CD4-positive, alpha-beta T cell treated with Interleukin-12 subunit alpha and Interleukin-12 subunit beta, for 1 hour (primary cell): ENCODE data around the gene SMIM28.

Source experiments
- DNase-seq: peaks from one replicate; pipeline ENCODE4 v3.0.0-alpha.2; 2020

SMIM28 gene

DNA sequence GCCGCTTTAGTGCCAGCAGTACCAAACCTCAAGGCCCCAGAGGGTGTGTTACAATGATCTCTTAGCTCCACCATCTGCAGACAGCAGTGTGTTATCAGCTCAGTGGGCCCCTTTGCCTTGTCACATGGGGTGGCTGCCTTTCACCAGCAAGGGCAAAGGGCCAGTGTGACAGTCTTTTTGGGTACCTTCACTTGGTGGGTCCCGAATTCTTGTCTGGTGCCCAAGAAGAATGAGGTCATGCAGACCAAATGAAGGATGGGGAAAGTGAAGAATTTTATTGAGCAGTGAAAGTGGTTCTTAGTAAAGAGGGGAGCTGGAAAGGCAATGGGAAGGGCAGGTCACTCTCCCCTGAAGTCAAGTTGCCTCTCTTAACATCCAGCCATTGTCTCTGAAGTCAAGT is 2.9 kb upstream of the SMIM28 start:
- DNase-seq: no peak

DNA sequence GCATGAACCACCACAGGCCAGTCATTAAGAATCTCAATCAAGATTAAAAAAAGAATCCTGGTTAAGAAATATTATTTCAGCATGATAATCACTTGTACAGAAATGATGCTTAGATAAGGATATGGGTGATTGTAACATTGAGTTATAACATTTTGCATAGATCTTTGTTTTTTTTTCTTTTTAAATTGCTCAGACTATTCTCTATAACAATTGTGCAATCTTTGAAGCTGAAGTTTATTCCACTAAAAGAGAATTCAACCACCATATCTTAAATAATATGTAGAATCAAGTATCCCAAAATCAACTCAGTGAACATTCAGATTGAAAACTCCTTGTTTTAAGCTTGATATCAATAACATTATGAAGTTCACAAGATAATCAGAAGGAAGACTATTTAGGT is 663 bp upstream of the SMIM28 start:
- no peak for DNase-seq

DNA sequence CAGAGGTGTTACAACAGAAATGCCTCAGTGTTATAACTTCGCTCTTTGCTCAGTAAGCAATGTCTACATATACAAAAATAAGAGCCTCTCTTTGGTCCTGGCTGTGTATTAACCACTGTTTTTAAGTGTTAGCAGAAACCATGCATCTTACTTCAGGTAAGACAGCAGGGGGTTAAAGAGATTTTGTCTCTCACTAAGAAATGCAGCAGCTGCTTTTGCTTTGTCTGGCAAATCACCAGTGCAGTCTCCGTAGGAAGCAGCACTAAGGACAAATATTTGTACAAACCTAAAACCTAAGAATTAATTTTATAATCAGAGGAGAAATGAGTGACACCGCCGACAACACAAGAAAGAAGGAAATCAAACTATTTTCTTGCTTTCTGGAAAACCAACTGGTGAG is 758 bp downstream of the SMIM28 start:
- no peak for DNase-seq

DNA sequence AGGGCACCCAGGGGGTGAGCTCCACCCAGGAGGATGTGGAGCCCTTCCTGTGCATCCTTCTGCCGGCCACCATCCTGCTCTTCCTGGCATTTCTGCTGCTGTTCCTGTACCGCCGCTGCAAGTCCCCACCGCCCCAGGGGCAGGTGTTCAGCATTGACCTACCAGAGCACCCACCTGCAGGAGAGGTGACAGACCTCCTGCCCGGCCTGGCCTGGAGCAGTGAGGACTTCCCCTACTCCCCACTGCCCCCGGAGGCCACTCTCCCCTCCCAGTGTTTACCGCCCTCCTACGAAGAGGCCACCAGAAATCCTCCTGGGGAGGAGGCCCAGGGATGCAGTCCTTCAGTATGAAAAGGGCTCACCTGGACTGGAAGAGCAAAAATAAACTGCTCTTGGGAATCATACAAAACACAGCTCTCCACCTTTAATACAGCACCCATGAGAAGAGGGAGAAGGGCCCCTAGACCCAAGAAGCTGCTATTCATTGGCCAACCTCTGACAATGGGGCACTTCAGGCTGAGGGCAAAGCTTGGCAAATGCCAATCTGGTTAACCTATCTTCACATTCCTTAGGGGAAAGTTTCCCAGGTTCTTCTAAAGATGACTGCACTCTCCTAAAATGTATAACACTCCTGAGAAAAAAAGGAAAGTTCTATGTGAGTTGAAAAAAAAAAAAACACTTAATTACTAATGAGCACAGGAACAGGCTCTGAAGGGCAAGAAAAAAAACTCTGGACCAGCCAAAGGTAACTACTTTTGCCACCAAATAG is 5.0 kb downstream of the SMIM28 start:
- no peak for DNase-seq

DNA sequence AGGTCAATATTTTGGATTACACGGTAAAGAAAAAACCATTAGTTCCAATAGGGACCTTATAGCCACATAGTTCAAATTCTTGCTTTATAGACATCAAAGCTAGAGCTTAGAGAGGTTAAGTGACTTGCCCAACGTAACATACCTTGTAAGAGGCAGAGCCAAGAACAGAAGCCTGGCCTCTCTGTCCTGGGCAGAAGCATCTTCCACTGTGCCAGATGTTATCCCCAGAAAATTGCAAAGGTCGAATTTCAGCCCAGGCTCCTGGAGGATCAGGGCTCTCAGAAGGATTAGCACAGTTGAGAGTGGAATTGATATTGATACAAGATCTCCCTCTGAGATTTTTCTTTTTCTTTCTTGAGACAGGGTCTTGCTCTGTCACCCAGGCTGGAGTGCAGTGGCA is 6.1 kb downstream of the SMIM28 start:
- DNase-seq: no peak

DNA sequence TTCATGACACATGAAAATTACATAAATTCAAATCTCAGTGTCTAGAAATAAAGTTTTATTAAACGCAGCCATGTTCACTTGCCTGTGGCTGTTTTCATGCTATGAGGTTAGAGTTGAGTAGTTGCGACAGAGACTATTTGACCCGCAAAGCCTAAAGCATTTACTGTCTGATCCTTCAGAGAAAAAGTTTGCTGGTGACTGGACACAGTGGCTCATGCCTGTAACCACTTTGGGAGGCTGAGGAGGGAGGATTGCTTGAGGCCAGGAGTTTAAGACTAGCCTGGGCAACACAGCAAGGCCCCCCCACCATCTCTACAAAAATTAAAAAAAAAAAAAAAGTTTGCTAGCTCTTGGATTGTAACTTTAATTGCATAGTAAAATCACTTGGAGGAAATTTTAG is 9.2 kb downstream of the SMIM28 start:
- no peak for DNase-seq

DNA sequence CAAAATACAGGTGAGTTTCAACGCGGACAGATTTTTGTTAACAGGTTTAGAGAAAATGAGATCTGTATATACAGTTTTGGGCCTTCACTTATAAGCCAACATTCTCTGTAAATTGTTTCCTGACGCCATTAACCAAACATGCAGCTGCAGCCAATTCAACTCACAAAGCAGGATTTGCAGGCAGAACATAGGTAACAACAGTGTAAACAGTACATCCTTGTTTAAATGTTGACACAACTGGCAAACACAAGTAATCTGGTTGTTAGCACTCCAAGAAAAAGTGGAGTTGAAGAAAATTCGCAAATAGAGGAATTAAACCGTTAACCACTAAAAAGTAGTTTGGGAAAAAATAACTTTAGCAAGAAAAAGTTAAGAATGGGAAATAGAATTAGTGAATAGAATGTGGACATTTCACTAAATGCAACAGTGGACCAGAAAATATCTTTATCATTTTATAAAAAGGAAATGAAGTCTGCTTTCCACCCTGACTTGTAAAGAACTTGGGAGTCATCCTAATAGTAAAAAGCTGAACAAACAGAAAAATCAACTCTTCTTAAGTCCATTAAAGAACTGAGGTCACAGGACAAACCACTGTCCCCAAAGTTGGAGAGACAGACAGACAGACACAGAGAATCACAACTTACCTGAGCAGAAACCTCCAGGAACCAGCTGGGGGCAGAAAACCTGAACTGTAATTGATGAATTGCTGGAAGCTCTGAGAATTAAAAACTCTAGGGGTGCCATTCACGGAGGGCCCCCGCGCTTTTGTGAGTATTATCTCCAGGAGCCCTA is 10.1 kb downstream of the SMIM28 start:
- no peak for DNase-seq

DNA sequence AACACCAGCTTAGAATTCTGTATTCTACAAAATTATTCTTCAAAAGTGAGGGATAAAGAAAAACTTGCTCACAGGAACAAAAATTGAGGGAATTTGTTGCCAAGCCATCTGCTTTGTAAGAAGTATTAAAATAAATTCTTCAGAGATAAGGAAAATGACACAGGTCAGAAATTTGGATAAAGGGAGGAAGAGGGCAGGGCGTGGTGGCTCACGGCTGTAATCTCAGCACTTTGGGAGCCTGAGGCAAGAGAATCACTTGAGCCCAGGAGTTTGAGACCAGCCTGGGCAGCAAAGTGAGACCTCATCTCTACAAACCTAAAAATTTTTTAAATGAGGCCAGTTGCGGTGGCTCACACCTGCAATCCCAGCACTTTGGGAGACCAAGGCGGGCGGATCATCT is 11.8 kb downstream of the SMIM28 start:
- DNase-seq: no peak

DNA sequence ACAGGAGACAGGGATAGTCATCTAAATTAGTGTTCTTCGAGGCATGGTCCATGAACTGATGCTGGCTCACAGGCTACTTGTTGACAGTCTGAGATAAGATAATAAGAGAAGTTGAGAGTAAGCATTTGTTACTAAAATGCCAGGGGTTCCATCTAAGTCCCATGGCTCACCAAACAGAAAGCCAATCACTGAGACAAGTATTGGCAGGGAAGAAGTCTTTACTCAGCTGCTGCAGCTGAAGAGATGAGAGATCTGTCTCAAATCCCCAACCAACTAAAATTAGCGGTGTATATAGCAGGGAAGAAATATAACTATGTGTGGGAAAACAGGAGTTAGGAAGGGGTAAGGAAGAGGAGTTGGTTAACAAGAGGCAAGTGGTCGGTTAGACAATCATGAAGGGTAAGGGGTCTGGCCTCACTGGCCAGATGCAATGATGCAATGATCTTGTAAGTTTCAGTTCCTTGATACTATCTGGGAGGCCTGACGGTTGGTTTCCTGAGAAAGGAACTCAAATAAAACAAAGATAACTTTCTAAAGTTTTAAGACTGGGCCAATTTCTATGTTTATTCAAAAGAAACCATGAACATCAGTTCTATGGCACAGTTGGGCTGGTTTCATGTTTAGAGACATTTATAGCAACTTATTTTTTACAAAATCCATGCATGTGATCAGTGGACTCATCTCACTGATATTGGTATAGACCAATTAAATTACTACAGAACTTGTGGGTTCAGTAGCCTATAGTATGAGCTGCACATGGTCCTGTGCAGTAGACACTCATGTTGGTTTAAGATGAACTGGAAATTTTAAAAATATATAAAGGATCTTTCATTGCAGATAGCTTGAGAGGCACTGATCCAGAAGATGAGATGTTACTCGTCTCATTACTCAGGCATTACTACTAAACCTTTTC is 16.4 kb downstream of the SMIM28 start:
- DNase-seq: no peak

DNA sequence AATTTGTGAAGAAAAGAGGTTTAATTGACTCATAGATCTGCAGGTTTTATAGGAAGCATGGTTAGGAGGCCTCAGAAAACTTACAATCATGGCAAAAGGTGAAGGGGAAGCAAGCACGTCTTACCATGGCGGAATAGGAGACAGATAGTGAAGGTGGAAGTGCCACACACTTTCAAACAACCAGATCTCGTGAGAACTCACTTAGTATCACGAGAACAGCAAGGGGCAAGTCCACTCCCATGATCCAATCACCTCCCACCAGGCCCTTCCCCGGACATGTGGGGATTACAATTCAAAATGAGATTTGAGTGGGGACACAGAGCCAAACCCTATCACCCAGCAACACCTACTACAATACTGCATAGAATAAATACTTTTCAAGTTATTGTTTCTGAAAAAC is 19.0 kb downstream of the SMIM28 start:
- no peak for DNase-seq

DNA sequence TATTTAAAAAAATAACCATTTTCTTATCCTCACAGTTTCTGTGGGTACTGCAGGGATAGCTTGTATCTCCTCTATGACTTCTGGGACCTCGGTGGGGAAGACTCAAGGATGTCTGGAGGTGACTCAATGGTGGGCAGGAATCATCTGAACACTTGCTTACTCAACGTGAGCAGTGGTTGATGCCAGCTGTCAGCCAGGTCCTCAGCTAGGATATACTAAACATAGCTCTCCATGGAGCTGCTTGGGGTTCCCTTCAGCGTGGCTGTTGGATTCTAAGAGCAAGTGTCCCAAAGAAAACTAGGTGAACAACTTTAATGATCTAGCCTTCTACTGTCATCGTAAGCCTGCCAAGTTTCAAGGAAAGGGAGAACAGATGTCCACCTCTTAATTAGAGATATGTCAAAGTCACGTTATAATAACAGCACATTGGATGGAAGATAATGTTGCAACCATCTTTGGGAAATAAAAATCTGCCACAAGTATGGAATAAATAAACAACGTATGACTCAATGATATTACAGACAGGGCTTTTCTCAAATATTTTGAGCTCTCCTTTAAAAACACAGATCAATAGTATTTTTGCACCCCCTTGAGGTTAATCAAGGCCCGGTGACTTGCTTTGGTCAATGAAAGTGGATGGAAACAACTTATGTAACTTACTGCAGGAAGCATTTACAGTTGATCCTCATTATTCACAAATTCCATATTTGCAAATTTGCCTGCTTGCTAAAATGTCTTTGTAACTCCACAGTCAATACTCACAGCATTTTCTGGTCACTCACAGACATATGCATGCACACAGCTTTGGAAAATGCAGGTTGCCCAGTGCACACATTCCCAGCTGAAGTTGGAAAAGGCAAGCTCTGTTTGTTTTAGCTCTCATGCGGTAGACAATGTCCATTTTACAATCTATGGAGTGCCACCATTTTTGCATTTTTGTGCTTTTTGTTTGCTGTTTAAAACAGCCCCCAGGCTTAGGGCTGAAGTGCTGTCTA is 19.7 kb downstream of the SMIM28 start:
- no peak for DNase-seq

DNA sequence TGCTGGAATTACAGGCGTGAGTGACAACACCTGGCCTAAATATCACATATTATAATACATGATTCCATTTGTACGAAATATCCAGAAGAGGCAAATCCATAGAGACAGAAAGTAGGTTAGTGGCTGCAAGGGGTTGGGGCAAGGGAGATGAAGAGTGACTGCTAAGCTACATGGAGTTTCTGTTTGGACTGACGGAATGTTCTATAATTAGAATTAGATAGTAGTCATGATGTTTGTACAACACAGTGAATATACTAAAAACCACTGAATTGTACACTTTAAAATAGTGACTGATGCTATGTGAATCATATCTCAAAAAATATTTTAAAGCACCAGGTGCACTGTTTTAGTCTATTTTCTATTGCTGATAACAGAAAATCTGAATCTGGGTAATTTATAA is 22.6 kb downstream of the SMIM28 start:
- no peak for DNase-seq

DNA sequence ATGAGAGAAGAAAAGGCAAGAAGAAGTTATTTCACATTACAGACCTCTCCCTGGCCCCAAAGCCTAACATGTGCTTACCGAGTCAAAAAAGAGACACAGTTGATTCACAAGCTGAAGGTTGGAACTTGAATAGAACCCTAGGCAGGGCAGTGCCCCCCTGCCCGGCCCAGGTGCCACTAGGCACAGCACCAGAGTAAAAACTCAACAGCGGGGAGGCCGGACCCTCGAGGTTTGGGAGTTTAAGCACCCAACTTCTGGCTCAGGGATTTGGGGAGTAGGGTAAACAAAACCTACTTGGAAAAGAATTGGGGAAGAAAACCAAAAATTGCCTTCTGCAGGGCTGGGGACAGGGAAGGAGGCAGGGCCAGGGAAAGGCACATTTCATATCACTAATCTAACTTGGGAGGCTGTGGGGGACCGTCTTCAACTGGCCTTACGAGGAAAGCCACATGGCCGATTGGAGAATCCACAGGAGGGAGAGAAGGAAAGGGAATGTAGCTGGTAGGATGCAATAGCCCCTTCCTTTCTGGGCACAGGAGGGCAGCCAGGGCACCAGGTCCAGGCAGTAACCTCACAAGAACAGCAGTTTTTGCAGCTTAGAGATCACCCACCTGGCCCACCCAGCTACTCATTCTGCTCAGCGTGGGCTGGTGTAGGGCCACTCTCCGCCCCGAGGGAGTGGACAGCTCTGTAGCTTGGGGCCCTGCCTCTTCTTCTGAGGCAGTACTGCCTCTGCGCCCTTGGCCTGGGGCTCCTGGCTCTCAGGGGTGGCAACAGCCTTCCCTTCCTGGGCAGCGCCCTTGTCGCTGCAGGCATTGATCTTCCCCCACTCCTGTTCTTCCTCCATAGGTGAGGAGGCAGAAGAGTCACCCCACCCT is 24.5 kb downstream of the SMIM28 start:
- no peak for DNase-seq

DNA sequence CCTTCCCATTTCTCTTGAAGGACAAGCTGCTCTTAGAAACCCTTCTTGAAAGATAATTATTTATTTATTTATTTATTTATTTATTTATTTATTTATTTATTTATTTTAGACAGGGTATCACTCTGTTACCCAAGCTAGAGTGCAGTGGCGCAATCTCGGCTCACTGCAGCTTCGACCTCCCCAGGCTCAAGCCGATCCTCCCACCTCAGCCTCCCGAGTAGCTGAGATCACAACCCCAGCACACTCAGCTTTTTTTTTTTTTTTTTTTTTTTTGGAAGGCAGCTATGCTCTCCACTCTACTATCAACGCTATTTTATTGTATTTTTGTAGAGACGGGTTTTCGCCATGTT is 25.1 kb downstream of the SMIM28 start:
- DNase-seq: no peak

DNA sequence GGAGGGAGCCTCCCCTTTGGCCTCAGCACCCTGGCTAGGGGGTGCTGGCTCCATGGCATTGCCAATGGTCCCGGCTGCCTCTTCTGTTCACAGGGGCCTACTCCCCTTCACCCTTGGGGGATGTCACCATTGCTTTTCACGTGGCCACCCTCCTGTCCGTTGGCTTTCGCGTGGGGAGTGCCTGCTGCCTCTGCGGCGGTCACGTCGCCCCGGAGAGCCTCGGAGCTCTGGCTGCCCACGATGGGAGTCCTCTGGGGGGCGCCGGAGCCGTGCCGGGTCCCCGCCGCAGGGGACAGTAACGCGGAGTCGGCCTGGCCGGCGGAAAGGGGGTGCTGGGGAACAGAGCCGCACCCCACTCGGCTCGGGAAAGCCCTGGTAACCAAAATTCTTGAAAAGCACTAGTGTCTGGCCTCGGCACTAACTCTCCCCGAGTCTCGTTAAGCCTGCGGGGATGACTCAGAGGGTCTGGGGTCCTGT is 25.7 kb downstream of the SMIM28 start:
- peak; percentile 34 for DNase-seq

DNA sequence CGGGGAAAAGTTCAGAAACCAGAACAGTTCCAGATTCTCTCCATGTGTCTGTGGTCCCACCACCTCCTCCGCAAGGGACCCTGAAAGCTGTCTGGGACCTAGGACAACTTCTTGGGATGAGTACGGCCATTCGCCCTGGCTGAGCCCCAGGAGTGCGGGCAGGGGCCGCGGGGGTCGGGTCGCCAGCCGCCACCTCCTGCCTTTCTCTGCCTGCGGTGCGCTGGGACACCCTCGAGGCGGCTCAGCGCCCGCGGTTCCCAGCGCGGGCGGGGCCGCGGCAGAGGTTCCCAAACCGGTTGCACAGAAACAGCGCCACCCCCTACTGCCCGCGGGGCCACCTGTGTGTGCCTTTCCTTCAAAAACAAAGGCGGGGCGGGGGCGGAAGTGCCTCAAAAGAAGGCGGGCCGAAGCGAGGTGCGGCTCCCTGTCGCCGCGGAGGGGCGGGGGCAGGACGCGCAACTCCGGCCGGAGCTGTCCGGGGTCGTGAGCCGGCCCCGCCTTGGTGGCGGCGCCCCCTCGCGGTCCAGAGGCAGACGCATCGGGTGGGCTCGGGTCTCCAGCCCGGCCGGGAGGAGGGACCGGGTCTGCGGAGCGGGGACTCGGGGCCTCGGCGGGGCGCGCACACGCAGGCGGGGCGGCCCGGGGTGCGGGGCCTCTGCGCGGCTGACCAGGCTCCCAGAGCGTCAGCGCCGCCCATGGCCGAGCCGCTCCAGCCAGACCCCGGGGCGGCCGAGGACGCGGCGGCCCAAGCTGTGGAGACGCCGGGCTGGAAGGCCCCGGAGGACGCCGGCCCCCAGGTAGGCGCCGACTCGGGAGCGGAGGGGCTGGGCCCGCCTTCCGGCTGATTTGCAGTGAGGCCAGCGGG is 26.3 kb downstream of the SMIM28 start, which contains the start of gene HEBP2:
Gene HEBP2 (plus strand): TSS at position 423 of the 865 bp plus-strand sequence. CDS start 273 bp downstream, at position 696.
- DNase-seq: peak; percentile 92

DNA sequence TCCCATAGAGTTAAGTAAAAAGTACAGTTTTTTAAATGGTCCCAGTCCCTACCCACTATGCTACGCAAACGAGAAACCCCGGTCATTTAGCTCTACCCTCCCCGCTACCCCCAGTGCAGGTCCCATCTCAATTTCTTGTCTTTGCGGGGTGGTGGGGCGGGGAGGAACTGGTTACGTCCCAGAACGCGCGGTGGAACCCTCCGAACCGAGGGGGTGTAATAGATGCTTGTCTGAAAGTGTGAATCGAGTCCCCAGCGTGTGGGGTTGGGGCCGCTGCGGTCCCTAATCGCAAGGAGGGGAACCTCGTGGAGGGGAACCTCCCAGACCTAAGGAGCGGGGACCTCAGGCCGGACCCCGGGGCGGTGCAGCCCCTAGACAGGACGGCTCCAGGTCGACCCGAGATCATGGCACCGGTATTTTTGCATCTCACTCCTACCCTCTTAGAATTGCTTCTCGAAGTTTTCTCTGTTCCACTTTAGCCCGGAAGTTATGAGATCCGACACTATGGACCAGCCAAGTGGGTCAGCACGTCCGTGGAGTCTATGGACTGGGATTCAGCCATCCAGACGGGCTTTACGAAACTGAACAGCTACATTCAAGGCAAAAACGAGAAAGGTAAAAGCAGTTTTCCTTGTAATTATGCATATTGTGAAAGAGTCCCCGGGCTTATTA is 27.1 kb downstream of the SMIM28 start:
- DNase-seq: peak; percentile 34

DNA sequence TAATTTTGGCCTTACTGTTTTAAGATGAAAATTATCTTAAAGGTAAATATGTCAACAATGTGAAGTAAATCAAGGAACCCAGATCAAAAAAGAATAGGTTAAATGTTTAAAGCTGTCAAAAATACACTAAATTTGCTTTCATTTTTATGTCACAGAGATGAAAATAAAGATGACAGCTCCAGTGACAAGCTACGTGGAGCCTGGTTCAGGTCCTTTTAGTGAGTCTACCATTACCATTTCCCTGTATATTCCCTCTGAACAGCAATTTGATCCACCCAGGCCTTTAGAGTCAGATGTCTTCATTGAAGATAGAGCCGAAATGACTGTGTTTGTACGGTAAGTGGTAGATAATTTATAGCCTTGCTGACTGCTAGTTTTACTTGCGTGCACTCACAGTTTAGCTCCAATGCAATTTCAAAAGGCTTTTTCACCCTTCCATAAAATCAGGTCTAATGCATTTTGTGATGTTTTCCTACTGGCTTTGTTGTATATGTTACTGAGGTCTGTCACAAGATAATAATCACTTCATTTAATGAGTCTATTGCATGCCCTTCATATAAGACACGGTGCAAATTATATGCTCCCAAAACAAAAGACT is 28.2 kb downstream of the SMIM28 start:
- DNase-seq: no peak

DNA sequence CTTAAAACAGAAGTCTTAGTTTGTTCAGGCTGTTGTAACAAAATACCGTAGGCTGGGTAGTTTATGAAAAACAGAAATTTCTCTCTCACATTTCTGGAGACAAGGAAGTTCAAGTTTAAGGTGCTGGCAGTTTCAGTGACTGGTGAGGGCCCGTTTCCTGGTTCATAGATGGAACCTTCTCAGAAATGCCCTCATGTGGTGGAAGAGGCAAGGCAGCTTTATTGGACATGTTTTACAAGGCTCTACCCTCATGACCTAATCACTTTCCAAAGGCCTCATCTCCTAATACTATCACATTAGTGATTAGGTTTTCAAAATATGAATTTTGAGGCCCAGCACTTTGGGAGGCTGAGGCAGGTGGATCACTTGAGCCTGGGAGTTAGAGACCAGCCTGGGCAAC is 28.7 kb downstream of the SMIM28 start:
- DNase-seq: no peak
